ENCODE results near the gene KAZALD1. TPM values are rescaled to one million over a fixed set of nuclear protein-coding genes. Genes with fewer than 3 reads are reported as not detected.

Gene KAZALD1
- polyA plus RNA-seq, 1 experiment: 10.8 TPM

DNA sequence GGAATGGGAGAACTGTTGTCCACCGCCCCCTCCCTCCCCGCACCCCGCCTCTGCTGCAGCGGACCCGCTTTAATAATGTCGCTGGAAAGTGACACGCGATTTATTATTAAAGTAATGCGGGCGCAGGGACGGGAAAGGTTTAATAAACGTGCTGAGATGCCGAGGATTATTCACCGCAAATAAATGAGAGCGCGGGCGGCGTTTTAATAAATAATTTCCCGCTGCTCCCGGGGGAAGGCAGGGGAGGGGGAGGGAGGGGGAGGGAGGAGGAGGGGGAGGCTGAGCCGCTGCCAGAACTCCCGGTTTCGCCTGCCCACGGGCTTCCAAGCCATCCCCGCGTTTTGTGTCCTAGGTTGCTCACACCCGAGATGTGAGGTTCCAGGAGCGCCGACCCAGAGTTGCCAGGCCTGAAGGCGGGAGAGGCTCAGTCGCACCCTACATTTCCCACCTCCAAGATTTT lies 5.1 kb downstream of the KAZALD1 start:
- DNase-seq (ENCODE audit: low read depth, low spot score): no peak
- H3K9me3 ChIP-seq (ENCODE audit: control insufficient read depth, insufficient read depth, low read length): no peaks in the 10 kb centered on the region; the same call in 1 of the 2 replicates
- H3K4me3 ChIP-seq (ENCODE audit: low read depth, low read length): peak overlapping the region; percentile 65
- H3K27me3 ChIP-seq (ENCODE audit: control insufficient read depth, insufficient read depth, low read length): peaks cover 3% of the 10 kb centered on the region
- H3K27ac ChIP-seq (ENCODE audit: low read depth, low read length): peak overlapping the region; percentile 31
- TF ChIP-seq, protein P1, sequence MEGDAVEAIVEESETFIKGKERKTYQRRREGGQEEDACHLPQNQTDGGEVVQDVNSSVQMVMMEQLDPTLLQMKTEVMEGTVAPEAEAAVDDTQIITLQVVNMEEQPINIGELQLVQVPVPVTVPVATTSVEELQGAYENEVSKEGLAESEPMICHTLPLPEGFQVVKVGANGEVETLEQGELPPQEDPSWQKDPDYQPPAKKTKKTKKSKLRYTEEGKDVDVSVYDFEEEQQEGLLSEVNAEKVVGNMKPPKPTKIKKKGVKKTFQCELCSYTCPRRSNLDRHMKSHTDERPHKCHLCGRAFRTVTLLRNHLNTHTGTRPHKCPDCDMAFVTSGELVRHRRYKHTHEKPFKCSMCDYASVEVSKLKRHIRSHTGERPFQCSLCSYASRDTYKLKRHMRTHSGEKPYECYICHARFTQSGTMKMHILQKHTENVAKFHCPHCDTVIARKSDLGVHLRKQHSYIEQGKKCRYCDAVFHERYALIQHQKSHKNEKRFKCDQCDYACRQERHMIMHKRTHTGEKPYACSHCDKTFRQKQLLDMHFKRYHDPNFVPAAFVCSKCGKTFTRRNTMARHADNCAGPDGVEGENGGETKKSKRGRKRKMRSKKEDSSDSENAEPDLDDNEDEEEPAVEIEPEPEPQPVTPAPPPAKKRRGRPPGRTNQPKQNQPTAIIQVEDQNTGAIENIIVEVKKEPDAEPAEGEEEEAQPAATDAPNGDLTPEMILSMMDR (IDR thresholded peaks at IDR 0.05; ENCODE audit: low read depth, low read length): no peak
- CTCF ChIA-PET: interaction anchor here (1.0 to 16.2 kb wide), 7 partner anchors 8 to 52 kb away, joined by 3 to 414 read pairs (median 7); partner anchors contain the start of genes PDZD7 and SFXN3
- POLR2A ChIA-PET: interaction anchor here (1.0 kb wide), 2 partner anchors 23 to 24 kb away, joined by 3 to 6 read pairs; no protein-coding TSS in a partner anchor

- DNase-seq (ENCODE audit: low read depth, low spot score): peak; percentile 55
Observed at GRCh38 chr10:101067356-101068083, 5.7 kb downstream of the KAZALD1 start.

GRCh38 chr10:101069441-101069840 lies 7.7 kb downstream of the KAZALD1 start:
- TF ChIP-seq, protein P1 (IDR thresholded peaks at IDR 0.05; ENCODE audit: low read depth, low read length): no peak
- no peaks in the 10 kb centered on the region; the same call in 1 of the 2 replicates for H3K9me3 ChIP-seq (ENCODE audit: control insufficient read depth, insufficient read depth, low read length)
- H3K27me3 ChIP-seq (ENCODE audit: control insufficient read depth, insufficient read depth, low read length): peaks cover 28% of the 10 kb centered on the region
- ChIA-PET CTCF (interaction anchor here (0.6 to 16.2 kb wide), 6 partner anchors 9 to 73 kb away, joined by 3 to 414 read pairs (median 6); no protein-coding TSS in a partner anchor), POLR2A (interaction anchor here (1.0 kb wide), 1 partner anchor 9 kb away, joined by 3 read pairs; no protein-coding TSS in a partner anchor)
- H3K4me3 ChIP-seq (ENCODE audit: low read depth, low read length): no peak overlapping the region
- no peak overlapping the region for H3K27ac ChIP-seq (ENCODE audit: low read depth, low read length)
- DNase-seq (ENCODE audit: low read depth, low spot score): no peak

More at GRCh38 chr10:101067356-101068083, 5.7 kb downstream of the KAZALD1 start:
- Histone ChIP-seq H3K9me3 (ENCODE audit: control insufficient read depth, insufficient read depth, low read length) (no peaks in the 10 kb centered on the region; the same call in 1 of the 2 replicates), H3K4me3 (ENCODE audit: low read depth, low read length) (peak overlapping the region; percentile 65), H3K27ac (ENCODE audit: low read depth, low read length) (peak overlapping the region; percentile 31), H3K27me3 (ENCODE audit: control insufficient read depth, insufficient read depth, low read length) (peaks cover 9% of the 10 kb centered on the region)
- TF ChIP-seq, protein P1 (IDR thresholded peaks at IDR 0.05; ENCODE audit: low read depth, low read length): peak; percentile 90
- ChIA-PET CTCF (interaction anchor here (0.7 to 16.2 kb wide), 8 partner anchors 9 to 237 kb away, joined by 3 to 414 read pairs (median 8); partner anchors contain the start of genes PDZD7 and SFXN3), POLR2A (interaction anchor here (0.6 to 1.0 kb wide), 2 partner anchors 24 to 1184 kb away, joined by 3 read pairs; no protein-coding TSS in a partner anchor)

GRCh38 chr10:101070098-101070497 lies 8.3 kb downstream of the KAZALD1 start:
- ChIA-PET POLR2A (interaction anchor here (1.0 kb wide), 1 partner anchor 10 kb away, joined by 3 read pairs; no protein-coding TSS in a partner anchor), CTCF (interaction anchor here (1.4 to 16.2 kb wide), 3 partner anchors 10 to 72 kb away, joined by 5 to 414 read pairs (median 8); no protein-coding TSS in a partner anchor)
- TF ChIP-seq, protein P1 (IDR thresholded peaks at IDR 0.05; ENCODE audit: low read depth, low read length): no peak
- Histone ChIP-seq H3K4me3 (ENCODE audit: low read depth, low read length) (no peak overlapping the region), H3K9me3 (ENCODE audit: control insufficient read depth, insufficient read depth, low read length) (no peaks in the 10 kb centered on the region; the same call in 1 of the 2 replicates), H3K27ac (ENCODE audit: low read depth, low read length) (no peak overlapping the region), H3K27me3 (ENCODE audit: control insufficient read depth, insufficient read depth, low read length) (peaks cover 34% of the 10 kb centered on the region)
- no peak for DNase-seq (ENCODE audit: low read depth, low spot score)
